Heart right ventricle (tissue), 16 donors: ENCODE data around the gene KIAA1328. TPM values are rescaled to one million over a fixed set of nuclear protein-coding genes. Genes with fewer than 3 reads are reported as not detected.

Source experiments
- ATAC-seq, 8 donors: fragments of 200-7000 bp; cut with Tn5 transposase; one replicate each; pipeline ENCODE4 v1.9.1; 2020; ENCODE audit warnings: mild to moderate bottlenecking in 8 of 8, moderate library complexity in 8 of 8, moderate number of reproducible peaks in 1 of 8
- DNase-seq, 2 donors: peaks; one replicate each; pipeline ENCODE4 v3.0.0-alpha.2; 2020
- H3K27ac ChIP-seq, 10 donors: fragments of 200-600 bp; sonication (generic) in 2 of 10; one replicate each; pipeline versions ENCODE4 v1.5.0 to v1.8.0; 2020 to 2022; ENCODE audit warnings: mild to moderate bottlenecking in 3 of 10
- H3K27me3 ChIP-seq, 7 donors: fragments of 200-600 bp; one replicate each; pipeline ENCODE4 v1.8.0; 2021 to 2022; ENCODE audit warnings: mild to moderate bottlenecking in 2 of 7
- H3K36me3 ChIP-seq, 9 donors: fragments of 200-600 bp; sonication (generic) in 1 of 9; one replicate each; pipeline versions ENCODE4 v1.5.0 to v1.8.0; 2020 to 2022; ENCODE audit warnings: mild to moderate bottlenecking in 2 of 9
- H3K4me1 ChIP-seq, 9 donors: fragments of 200-600 bp; sonication (generic) in 1 of 9; one replicate each; pipeline versions ENCODE4 v1.5.0 to v1.8.0; 2020 to 2022; ENCODE audit warnings: mild to moderate bottlenecking in 4 of 9
- H3K4me3 ChIP-seq, 10 donors: fragments of 200-600 bp; sonication (generic) in 2 of 10; one replicate each; pipeline versions ENCODE4 v1.5.0 to v1.8.0; 2020 to 2022; ENCODE audit warnings: mild to moderate bottlenecking in 7 of 10, moderate library complexity in 2 of 10
- H3K9me3 ChIP-seq, 11 donors: fragments of 200-600 bp in 10 of 11; sonication (generic) in 2 of 11; one replicate each; pipeline versions ENCODE4 v1.5.0 to v1.8.0; 2013 to 2022; ENCODE audit warnings: mild to moderate bottlenecking in 2 of 11, control low read depth in 1 of 11, moderate library complexity in 1 of 11
- CTCF ChIP-seq, 9 donors: fragments of 200-600 bp; sonication (generic) in 2 of 9; IDR thresholded peaks; one replicate each; pipeline versions ENCODE4 v1.5.0 to v1.8.0; 2021 to 2022; ENCODE audit warnings: antibody characterized with exemption in 9 of 9, mild to moderate bottlenecking in 5 of 9, moderate library complexity in 1 of 9
- WGBS, 2 donors: extraction: QIAGEN DNeasy Blood & Tissue Kit; methylation state at CpG; one replicate each; pipeline ENCODE4 v1.1.7; 2013; ENCODE audit warnings: inconsistent platforms in 1 of 2; 5-methylcytosine and 5-hydroxymethylcytosine counted together
- intact Hi-C, 10 donors: fragments of 100-400 bp; cut with DNase I; formaldehyde crosslinking; loops; one replicate each; pipeline versions ENCODE4 v1.11.1 to v1.14.2; 2022
- polyA plus RNA-seq, 2 donors: library from polyadenylated mRNA; stranded (reverse); fragments of 200-250 nt; gene quantifications; one replicate each; pipeline ENCODE4 v1.2.3, GENCODE V29; 2013
- total RNA-seq, 10 donors: library from RNA; stranded (reverse); fragmentation: NEBNext Ultra II Directional in 3 of 10; extraction: Animal tissue kit (Norgen Biotek cat#: 25700) in 3 of 10; gene quantifications; one replicate each; pipeline versions ENCODE4 v1.2.1 to v1.2.4, GENCODE V29; 2021 to 2023
- donor health status: Arrhythmogenic right ventricular cardiomyopathy.
- donor health status: ischemic (EF 13 %, LVEDD 7.1; RV severe dilation, severe dysfunction).
- donor health status: healthy with polysubstance abuse.
- donor health status: DM: no; HTN: yes; CAD: no.
- donor health status: DM: no; HTN: no; CAD: no.
- donor health status: ischemic (EF 25% LVEDD 6.9; RV normal size, moderate dysfunction).
- donor health status: ischemic (EF 25% LVEDD 5.7; RV mildly dilated, moderate dysfunction).
- donor health status: healthy.
- donor health status: DM: yes; HTN: yes; CAD: no.
- donor health status: Ischemic cardiomyopathy.
- donor health status: ischemic (EF 35%, LVEDD 5.7; RV mildly dilated, moderate dysfunction).
- donor health status: nonischemic (EF 11% LVEDD 7.7; RV severe dilation, severe dysfunction).
- donor health status: DM: yes; HTN: yes; CAD: no.
- donor health status: PGD.
- donor health status: ischemic (EF 29% LVEDD 5.4; RV normal size, mild dysfunction).
- donor health status: nonischemic (EF 23%, LVEDD 6.1; RV moderate dilation, normal function).

KIAA1328 gene
- total and polyA plus RNA-seq, 12 donors = 1.9 to 6.3 (median 5.1) TPM

- intact Hi-C loops = no loop called here
- peak in 1 of 2 donors; percentile 8 for DNase-seq
- H3K27me3 ChIP-seq = no peaks in the 10 kb centered on the region
- 37 to 67% methylated on average over 1 of the region's 1 CpG for WGBS, 2 donors
- H3K4me1 ChIP-seq = peaks cover 0 to 11% (median 0%) of the 10 kb centered on the region in 9 donors
- no peak for TF ChIP-seq CTCF (IDR thresholded peaks at IDR 0.05)
- no peaks in the 10 kb centered on the region for H3K9me3 ChIP-seq
- H3K4me3 ChIP-seq = no peak overlapping the region
- peak in 4 of 8 donors; percentile 43 to 84 (median 68) for ATAC-seq
- H3K36me3 ChIP-seq = no peaks in the 10 kb centered on the region
- H3K27ac ChIP-seq = no peak overlapping the region
These were observed 353.6 kb downstream of the KIAA1328 start for GRCh38 chr18:37182340-37183135.

GRCh38 chr18:37184209-37184868 lies 355.4 kb downstream of the KIAA1328 start:
- Histone ChIP-seq H3K4me3 (no peak overlapping the region), H3K9me3 (no peaks in the 10 kb centered on the region)

GRCh38 chr18:37188016-37188791 lies 359.3 kb downstream of the KIAA1328 start:
- no peak for DNase-seq
- intact Hi-C loops = no loop called here
- WGBS, 2 donors = 89 to 95% methylated on average over 4 of the region's 4 CpGs
- no peak overlapping the region for H3K27ac ChIP-seq
- H3K36me3 ChIP-seq = no peaks in the 10 kb centered on the region
- no peaks in the 10 kb centered on the region for H3K4me1 ChIP-seq
- no peak overlapping the region for H3K4me3 ChIP-seq
- no peaks in the 10 kb centered on the region for H3K27me3 ChIP-seq
- TF ChIP-seq CTCF (IDR thresholded peaks at IDR 0.05) = no peak
- H3K9me3 ChIP-seq = no peaks in the 10 kb centered on the region
- no peak for ATAC-seq

More at GRCh38 chr18:37184209-37184868, 355.4 kb downstream of the KIAA1328 start:
- WGBS, 2 donors = 72 to 79% methylated on average over 4 of the region's 4 CpGs
- Histone ChIP-seq H3K27me3 (no peaks in the 10 kb centered on the region), H3K4me1 (peaks cover 0 to 11% (median 0%) of the 10 kb centered on the region in 9 donors), H3K27ac (no peak overlapping the region), H3K36me3 (no peaks in the 10 kb centered on the region)
- ATAC-seq (no peak), DNase-seq (no peak)
- TF ChIP-seq CTCF (IDR thresholded peaks at IDR 0.05) = no peak
- intact Hi-C loops = no loop called here

- intact Hi-C loops = no loop called here
- H3K4me1 ChIP-seq = no peaks in the 10 kb centered on the region
These were observed 370.8 kb downstream of the KIAA1328 start for GRCh38 chr18:37199741-37200140.

More at GRCh38 chr18:37199741-37200140, 370.8 kb downstream of the KIAA1328 start:
- TF ChIP-seq CTCF (IDR thresholded peaks at IDR 0.05) = no peak
- ATAC-seq (no peak), DNase-seq (no peak)
- WGBS, 2 donors = 66 to 80% methylated on average over 2 of the region's 2 CpGs
- Histone ChIP-seq H3K36me3 (no peaks in the 10 kb centered on the region), H3K4me3 (no peak overlapping the region), H3K9me3 (peaks cover 0 to 44% (median 9%) of the 10 kb centered on the region in 11 donors), H3K27me3 (no peaks in the 10 kb centered on the region), H3K27ac (no peak overlapping the region)
